Hematopoietic multipotent progenitor cell treated with erythropoietin and hydrocortisone succinate and interleukin-3 and kit ligand, for 15 days (in vitro differentiated cells): ENCODE measurements around the gene DCAF4L1.

Experiments
- DNase-seq: peaks from one replicate; pipeline ENCODE4 v3.0.0-alpha.2; 2015; ENCODE audit warnings: low spot score

DCAF4L1 gene

DNA sequence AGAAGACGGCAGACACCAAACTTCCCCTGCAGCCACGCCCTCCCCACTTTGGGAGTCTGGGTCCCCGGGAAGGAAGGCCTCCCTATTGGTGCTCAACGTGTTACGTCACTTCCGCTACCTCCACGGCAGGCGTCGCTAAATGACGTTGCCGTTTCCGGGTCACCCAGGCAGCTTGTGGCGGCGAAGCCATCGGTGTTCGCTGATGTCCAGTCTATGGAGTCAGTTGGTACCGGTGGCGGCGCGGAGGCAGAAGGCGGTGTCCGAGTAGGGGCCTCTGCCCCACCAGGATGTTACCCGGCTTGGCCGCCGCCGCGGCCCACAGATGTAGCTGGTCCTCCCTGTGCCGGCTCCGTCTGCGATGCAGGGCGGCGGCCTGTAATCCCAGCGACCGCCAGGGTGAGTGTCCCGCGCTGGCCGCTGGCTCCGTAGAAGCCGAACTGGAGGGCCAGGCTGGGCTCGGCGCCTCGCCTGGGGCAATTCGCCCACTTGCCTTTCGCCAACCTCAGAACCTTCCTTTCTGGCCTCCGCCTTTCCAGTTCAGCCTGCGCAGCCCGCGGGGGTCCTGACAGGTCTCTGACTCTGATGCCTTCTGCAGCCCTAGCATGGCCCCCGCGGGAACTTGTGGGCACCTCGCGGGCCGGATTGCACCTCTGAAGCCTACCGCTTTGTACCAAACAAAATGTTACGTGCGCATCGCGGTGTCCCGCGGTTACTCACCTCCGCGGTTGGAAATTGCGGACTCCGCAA is 9.0 kb downstream of the DCAF4L1 start, which contains the start of gene SLC30A9:
Gene SLC30A9, plus strand, starts transcription at position 166 of the 747 bp plus-strand sequence. Its CDS starts 122 bp downstream, at position 288.
- DNase-seq = peak; percentile 97

DNA sequence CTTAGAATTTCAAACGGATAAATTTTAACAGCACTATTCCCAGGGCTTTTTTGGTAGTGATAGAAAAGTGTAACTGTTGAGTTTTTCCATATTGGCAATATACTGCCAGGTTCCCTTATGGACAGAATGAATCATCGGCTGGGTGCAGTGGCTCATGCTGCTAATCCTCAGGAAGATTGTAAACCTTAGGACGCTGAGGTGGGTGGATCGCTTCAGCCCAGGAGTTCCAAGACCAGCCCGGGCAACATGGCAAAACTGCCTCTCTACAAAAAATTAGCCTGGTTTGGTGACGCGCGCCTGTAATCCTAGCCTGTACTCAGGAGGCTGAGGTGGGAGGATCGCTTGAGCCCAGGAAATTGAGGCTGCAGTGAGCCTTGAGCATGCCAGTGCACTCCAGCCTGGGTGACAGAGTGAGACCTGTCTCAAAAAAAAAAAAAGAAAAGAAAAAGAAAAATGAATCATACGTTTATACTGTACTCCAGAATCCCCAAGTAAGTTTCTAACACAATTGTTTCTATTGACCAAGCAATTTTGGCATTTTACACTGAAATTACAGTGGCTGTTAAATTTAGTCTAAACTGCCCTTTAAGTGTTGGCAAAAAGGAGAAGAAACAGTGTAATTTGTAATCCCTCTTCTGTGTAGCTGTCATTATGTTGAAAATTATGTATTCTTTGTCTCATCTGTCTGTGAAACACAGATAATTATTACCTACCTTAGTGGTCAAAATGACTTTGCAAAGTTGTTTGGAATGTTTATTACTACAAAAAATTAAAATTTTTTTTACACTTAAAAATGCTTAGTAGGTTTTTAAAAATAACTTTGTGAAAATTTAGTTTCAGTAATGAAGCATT is 10.6 kb downstream of the DCAF4L1 start:
- peak; percentile 19 for DNase-seq

DNA sequence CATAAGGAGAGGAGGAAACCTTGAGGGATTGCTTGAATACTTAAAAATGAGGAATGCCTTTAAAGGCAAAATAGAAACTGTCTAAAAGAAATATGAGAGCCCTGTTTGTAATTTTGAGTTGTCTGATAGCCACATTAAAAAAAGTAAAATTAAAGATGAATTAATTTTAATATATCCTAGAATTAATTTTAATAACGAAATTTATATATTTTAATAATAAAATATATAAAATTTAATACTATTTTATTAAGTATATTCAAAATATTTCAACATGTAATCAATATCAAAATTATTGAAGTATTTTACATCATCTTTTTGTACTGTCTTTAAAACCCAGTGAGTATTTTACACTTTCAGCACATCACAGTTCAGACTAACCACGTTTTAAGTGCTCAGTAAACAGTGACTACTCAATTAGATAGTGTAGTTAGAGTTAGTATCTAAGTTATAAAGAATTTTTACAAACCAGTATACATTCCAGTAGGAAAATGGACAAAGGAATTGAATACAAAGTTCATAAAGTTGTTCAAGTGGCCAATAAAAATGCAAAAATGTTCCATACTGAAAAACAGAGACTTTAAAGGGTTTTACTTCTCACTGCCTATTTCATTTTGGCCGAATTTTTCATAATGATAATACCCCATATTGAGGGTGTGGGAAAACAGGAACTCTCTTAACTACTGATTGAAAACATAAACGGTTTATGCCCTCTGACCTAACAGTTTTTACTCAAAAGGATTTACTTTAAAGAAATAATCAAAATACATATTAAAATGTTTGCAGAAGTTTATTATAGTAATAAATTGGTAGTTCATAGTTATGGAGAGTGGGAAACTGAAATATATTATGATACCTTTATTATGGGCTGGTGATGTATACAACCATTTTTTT is 11.7 kb downstream of the DCAF4L1 start:
- DNase-seq = no peak

DNA sequence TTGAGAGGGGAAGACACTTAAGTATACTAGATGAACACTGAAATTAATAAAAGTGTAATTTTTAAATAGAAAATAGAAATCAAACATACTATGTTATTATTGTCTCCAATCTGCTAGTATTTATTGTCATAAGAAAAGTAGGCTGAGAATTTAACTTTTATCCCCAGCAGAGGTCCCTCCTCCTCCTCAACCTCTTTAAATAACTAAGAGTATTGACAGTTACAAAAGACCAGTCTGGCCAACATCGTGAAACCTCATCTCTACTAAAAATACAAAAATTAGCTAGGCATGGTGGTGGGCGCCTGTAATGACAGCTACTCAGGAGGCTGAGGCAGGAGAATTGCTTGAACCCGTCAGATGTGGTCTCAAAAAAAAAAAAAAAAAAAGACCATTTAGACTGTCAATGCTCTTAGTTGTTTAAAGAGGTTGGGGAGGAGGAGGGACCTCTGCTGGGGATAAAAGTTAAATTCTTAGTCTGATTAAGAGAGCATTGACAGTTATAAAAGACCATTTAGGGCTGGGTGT is 13.0 kb downstream of the DCAF4L1 start:
- DNase-seq = no peak

DNA sequence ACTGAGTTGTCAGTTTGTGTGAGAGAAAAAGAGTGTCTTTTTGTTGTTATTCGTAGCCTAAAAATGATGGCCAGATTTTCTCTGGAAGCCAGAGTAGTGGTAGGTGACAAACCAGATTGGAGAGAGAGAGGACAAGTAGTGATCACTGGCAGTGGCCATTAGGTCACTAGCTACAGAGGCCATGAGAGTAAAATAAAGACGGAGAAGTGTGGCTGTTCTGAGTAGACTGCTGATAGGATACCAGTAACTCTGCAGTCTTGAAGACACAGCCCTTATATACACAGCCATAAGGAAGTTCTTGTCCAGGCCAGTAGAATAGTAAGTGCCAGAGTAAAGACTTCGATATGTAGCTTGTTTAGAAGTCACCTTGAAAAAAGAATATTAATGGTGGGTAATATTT is 16.5 kb downstream of the DCAF4L1 start:
- DNase-seq = no peak

DNA sequence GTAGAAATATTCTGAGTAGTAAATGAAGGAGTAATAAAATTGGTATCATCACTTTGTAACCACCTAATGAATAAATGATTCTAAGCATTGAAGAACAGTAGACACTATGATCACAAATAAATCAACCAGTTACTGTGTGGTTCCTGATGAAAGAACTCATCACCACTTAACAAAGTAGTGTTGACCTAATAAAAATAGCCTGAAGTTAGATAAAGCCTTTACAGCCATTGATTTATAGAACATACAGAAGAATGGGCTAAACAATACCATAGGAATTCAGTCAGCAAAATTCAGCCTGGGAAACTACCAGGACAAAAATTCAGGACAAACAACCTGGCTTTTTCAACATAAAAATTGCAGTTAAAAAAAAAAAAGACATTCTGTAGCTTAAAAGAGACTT is 17.8 kb downstream of the DCAF4L1 start:
- DNase-seq = no peak

DNA sequence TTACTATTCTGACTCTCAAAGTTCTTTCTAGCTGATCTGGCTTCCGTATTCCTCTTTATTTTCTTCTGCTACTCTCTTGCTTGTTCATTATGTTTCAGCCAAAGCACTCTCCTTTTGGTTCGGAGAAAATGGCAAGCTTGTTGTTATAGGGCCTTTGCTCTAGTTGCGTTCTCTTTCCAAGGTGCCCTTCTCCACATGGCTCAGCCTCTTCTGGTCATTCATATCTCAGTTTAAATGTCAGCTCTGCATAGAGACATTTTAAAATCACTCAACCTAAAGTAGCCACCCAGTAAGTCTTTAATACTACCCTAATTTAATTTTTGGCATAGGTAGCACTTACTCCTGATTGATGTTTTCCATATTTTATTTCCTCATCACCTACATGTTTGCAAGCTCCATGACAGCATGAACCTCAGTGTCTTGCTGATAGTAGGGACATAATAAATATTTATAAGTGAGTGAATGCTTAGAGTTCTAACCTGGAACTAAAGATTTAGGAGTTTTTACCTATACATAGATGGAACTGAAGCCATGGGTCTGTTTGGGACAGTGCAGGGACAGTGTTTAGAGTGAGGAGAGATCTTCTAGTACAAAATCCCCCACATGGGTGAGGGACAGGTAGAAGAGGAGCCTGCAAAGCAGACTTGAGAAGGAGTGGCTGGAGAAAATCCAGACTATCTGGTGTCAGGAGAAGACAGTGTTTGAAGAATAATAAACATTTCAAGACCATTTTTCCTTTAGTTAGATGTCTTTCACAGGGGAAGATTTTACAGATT is 26.6 kb downstream of the DCAF4L1 start:
- DNase-seq = no peak

- no peak for DNase-seq
Measured at GRCh38 chr4:42015438-42015837, 33.9 kb downstream of the DCAF4L1 start.

DNA sequence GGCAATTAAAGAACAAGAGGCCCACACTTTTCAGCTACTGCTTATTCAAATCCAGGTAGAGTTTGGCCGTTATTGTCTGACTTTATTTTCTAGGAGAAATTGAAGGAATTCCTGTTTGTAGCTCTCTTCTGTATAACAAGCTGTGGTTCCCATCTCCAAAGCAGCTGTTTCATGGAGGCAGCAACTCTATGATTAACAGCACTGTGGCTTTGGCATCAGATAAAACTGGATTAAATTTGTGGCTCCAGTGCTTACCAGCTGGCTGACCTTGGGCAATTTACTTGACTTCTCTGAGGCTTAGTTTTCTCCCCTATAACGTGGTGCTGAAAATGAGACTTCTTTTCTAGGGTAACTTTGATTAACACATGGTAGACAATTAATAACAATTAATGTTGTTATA is 36.9 kb downstream of the DCAF4L1 start:
- no peak for DNase-seq
